T-helper 2 cell (primary cell): Measurements from ENCODE around the gene APCDD1L.
A peak's percentile ranks its signal among the peaks of the same experiment; 100 is the strongest.

Source experiments
- DNase-seq, 5 experiments: peaks; one replicate each; pipeline versions ENCODE4 v3.0.0 to v3.0.0-alpha.2; 2012 to 2022

The APCDD1L gene

GRCh38 chr20:58463256-58463655 is 51.9 kb downstream of the APCDD1L start:
- DNase-seq: no peak

GRCh38 chr20:58461899-58462298 is 53.3 kb downstream of the APCDD1L start:
- DNase-seq: no peak

- DNase-seq: no peak
Observed at GRCh38 chr20:58461104-58461503, 54.1 kb downstream of the APCDD1L start.

GRCh38 chr20:58459058-58459750 is 56.0 kb downstream of the APCDD1L start:
- DNase-seq: no peak

GRCh38 chr20:58458342-58459057 is 56.7 kb downstream of the APCDD1L start:
- no peak for DNase-seq

GRCh38 chr20:58457083-58457695 is 58.0 kb downstream of the APCDD1L start:
- no peak for DNase-seq

- no peak for DNase-seq
Observed at GRCh38 chr20:58454460-58454859, 60.7 kb downstream of the APCDD1L start.

- DNase-seq: no peak
Observed at GRCh38 chr20:58453391-58453790, 61.8 kb downstream of the APCDD1L start.

GRCh38 chr20:58452667-58453255 is 62.4 kb downstream of the APCDD1L start:
- no peak for DNase-seq

GRCh38 chr20:58450254-58450653 is 64.9 kb downstream of the APCDD1L start:
- no peak for DNase-seq

GRCh38 chr20:58449681-58450221 is 65.4 kb downstream of the APCDD1L start:
- no peak for DNase-seq

GRCh38 chr20:58448958-58449357 is 66.2 kb downstream of the APCDD1L start:
- DNase-seq: no peak

GRCh38 chr20:58447511-58448391 is 67.4 kb downstream of the APCDD1L start:
- DNase-seq: peak in 4 of 5 experiments; percentile 4 to 60 (median 15)

GRCh38 chr20:58446960-58447265 is 68.3 kb downstream of the APCDD1L start:
- no peak for DNase-seq

- DNase-seq: no peak
Observed at GRCh38 chr20:58446264-58446959, 68.8 kb downstream of the APCDD1L start.

GRCh38 chr20:58444746-58445255 is 70.4 kb downstream of the APCDD1L start:
- no peak for DNase-seq

- DNase-seq: no peak
Observed at GRCh38 chr20:58441723-58442122, 73.5 kb downstream of the APCDD1L start.

- no peak for DNase-seq
Observed at GRCh38 chr20:58440021-58440767, 75.0 kb downstream of the APCDD1L start.

- no peak for DNase-seq
Observed at GRCh38 chr20:58438970-58439808, 76.0 kb downstream of the APCDD1L start.
